ENCODE measurements around the gene BICDL1. TPM values are rescaled to one million over a fixed set of nuclear protein-coding genes. Genes with fewer than 3 reads are reported as not detected.
A peak's percentile ranks its signal among the peaks of the same experiment; 100 is the strongest.

BICDL1 gene
- total RNA-seq, 1 experiment from 2014 or later: 21.5 TPM

GRCh38 chr12:120051535-120051934, 62.5 kb downstream of the BICDL1 start:
- DNase-seq (ENCODE audit: low spot score): no peak

- DNase-seq (ENCODE audit: low spot score): no peak
These were observed 65.3 kb downstream of the BICDL1 start for GRCh38 chr12:120054293-120054692.

GRCh38 chr12:120055231-120056000, 66.4 kb downstream of the BICDL1 start:
- DNase-seq (ENCODE audit: low spot score): no peak

- no peak for DNase-seq (ENCODE audit: low spot score)
These were observed 67.7 kb downstream of the BICDL1 start for GRCh38 chr12:120056739-120057138.

- no peak for DNase-seq (ENCODE audit: low spot score)
These were observed 71.2 kb downstream of the BICDL1 start for GRCh38 chr12:120060196-120060595.

GRCh38 chr12:120060717-120061116, 71.7 kb downstream of the BICDL1 start:
- DNase-seq (ENCODE audit: low spot score): no peak

GRCh38 chr12:120061575-120062214, 72.7 kb downstream of the BICDL1 start:
- DNase-seq (ENCODE audit: low spot score): no peak

GRCh38 chr12:120062976-120063579, 74.0 kb downstream of the BICDL1 start:
- DNase-seq (ENCODE audit: low spot score): no peak

GRCh38 chr12:120064054-120064940, 75.3 kb downstream of the BICDL1 start:
- DNase-seq (ENCODE audit: low spot score): peak; percentile 55

GRCh38 chr12:120065472-120065871, 76.4 kb downstream of the BICDL1 start:
- DNase-seq (ENCODE audit: low spot score): no peak

GRCh38 chr12:120066341-120066740, 77.3 kb downstream of the BICDL1 start:
- DNase-seq (ENCODE audit: low spot score): no peak

GRCh38 chr12:120067084-120067869, 78.2 kb downstream of the BICDL1 start:
- DNase-seq (ENCODE audit: low spot score): no peak

- no peak for DNase-seq (ENCODE audit: low spot score)
These were observed 78.9 kb downstream of the BICDL1 start for GRCh38 chr12:120067901-120068300.

GRCh38 chr12:120069278-120069677, 80.2 kb downstream of the BICDL1 start:
- no peak for DNase-seq (ENCODE audit: low spot score)

GRCh38 chr12:120071493-120072020, 82.5 kb downstream of the BICDL1 start:
- no peak for DNase-seq (ENCODE audit: low spot score)

- no peak for DNase-seq (ENCODE audit: low spot score)
These were observed 83.6 kb downstream of the BICDL1 start for GRCh38 chr12:120072472-120073249.

- no peak for DNase-seq (ENCODE audit: low spot score)
These were observed 86.1 kb downstream of the BICDL1 start for GRCh38 chr12:120075034-120075616.

GRCh38 chr12:120076651-120077050, 87.6 kb downstream of the BICDL1 start:
- DNase-seq (ENCODE audit: low spot score): no peak

GRCh38 chr12:120077260-120077659, 88.2 kb downstream of the BICDL1 start:
- DNase-seq (ENCODE audit: low spot score): no peak

All from HT-29 (cell line).